K562 (cell line): ENCODE data around the gene EIF2S2. TPM values are rescaled to one million over a fixed set of nuclear protein-coding genes. Genes with fewer than 3 reads are reported as not detected.

ENCODE experiments used
- ARID4B ChIP-seq: sonication (generic); formaldehyde crosslinking; IDR thresholded peaks from 2 replicates; pipeline ENCODE4 v1.8.0; 2022; ENCODE audit warnings: mild to moderate bottlenecking, missing genetic modification reagents
- BHLHE40 ChIP-seq: IDR thresholded peaks from 2 replicates; pipeline ENCODE4 v1.6.1; 2011; ENCODE audit warnings: low read length, improper control_type of control experiment
- C11orf30 ChIP-seq: fragments of 450-650 bp; IDR thresholded peaks from 2 replicates; pipeline ENCODE4 v1.6.1; 2016; ENCODE audit warnings: low read depth, mild to moderate bottlenecking
- E2F5 ChIP-seq: sonication (generic); formaldehyde crosslinking; IDR thresholded peaks from 2 replicates; pipeline ENCODE4 v1.8.0; 2022; ENCODE audit warnings: mild to moderate bottlenecking, missing genetic modification reagents
- FOSL1 ChIP-seq: fragments of 200-800 bp; sonication (Bioruptor generic); conservative IDR thresholded peaks from 2 replicates; pipeline ENCODE4 v1.6.1; 2016; ENCODE audit warnings: missing genetic modification characterization, missing compliant biosample characterization
- NFATC3 ChIP-seq: fragments of 450-650 bp; IDR thresholded peaks from 2 replicates; pipeline ENCODE4 v1.6.1; 2017; ENCODE audit warnings: mild to moderate bottlenecking
- ZBTB40 ChIP-seq, 2 experiments: fragments of 450-650 bp in 1 of 2; sonication (generic) in 1 of 2; formaldehyde crosslinking in 1 of 2; IDR thresholded peaks; 2 replicates each; pipeline versions ENCODE4 v1.7.1 to v1.9.0; 2016 to 2022; ENCODE audit warnings: inconsistent platforms in 1 of 2, mild to moderate bottlenecking in 1 of 2, missing genetic modification reagents in 1 of 2
- ZEB2 ChIP-seq: fragments of 450-650 bp; IDR thresholded peaks from 2 replicates; pipeline ENCODE4 v1.6.1; 2016
- ZNF124 ChIP-seq: sonication (generic); formaldehyde crosslinking; IDR thresholded peaks from 2 replicates; pipeline ENCODE4 v1.8.1; 2022; ENCODE audit warnings: missing genetic modification reagents
- ZNF143 ChIP-seq: sonication (generic); formaldehyde crosslinking; IDR thresholded peaks from 2 replicates; pipeline ENCODE4 v1.9.0; 2022; ENCODE audit warnings: mild to moderate bottlenecking, missing genetic modification reagents
- ZNF395 ChIP-seq: fragments of 200-800 bp; sonication (Bioruptor generic); IDR thresholded peaks from 2 replicates; pipeline ENCODE4 v1.6.1; 2017; ENCODE audit warnings: missing genetic modification characterization, missing compliant biosample characterization
- polyA plus RNA-seq, 8 experiments: library from polyadenylated mRNA; depleted of rRNA in 4 of 8; stranded (reverse) in 5 of 8; unstranded in 3 of 8; fragments of >200 nt; fragmentation: Nextera tagmentation in 2 of 8; fragmentation: Illumina TruSeq in 1 of 8; extraction: Ambion mirVana in 2 of 8; extraction: Trizol in 1 of 8; gene quantifications; 2 replicates each; pipeline versions ENCODE4 v1.2.1 to v1.2.3, GENCODE V29; 2011 to 2014; ENCODE audit warnings: inconsistent platforms in 1 of 8, missing spikeins in 1 of 8
- total RNA-seq, 7 experiments: library from RNA; depleted of rRNA in 6 of 7; stranded (reverse); fragments of >200 nt in 6 of 7; fragmentation: Illumina TruSeq in 2 of 7; extraction: Trizol in 2 of 7; gene quantifications; 2 replicates each; pipeline versions ENCODE4 v1.2.1 to v1.2.3, GENCODE V29; 2011 to 2021; ENCODE audit warnings: low replicate concordance in 1 of 7

EIF2S2 gene
- total and polyA plus RNA-seq, 9 of the 15 experiments (the other 6 are each of a cell fraction or from before 2014, with no cell fraction given): 79.7 to 220 (median 154) TPM

- TF ChIP-seq ARID4B: no peak
- no peak for TF ChIP-seq E2F5 (CRISPR knock-in tag)
- TF ChIP-seq ZNF395 (CRISPR knock-in tag): 0 out of 2 replicates have a peak, but pooled peaks have one; percentile 43
- TF ChIP-seq ZNF124 (CRISPR knock-in tag): no peak
- no peak for TF ChIP-seq FOSL1
- TF ChIP-seq BHLHE40: peak; percentile 94
- no peak for TF ChIP-seq C11orf30
- no peak for TF ChIP-seq NFATC3
- TF ChIP-seq ZNF143 (CRISPR knock-in tag): no peak
- TF ChIP-seq ZBTB40 (IDR thresholded peaks at IDR 0.05): no peak
- no peak for TF ChIP-seq ZBTB40 (CRISPR knock-in tag; IDR thresholded peaks at IDR 0.05)
- TF ChIP-seq ZEB2: peak; percentile 67
Measured at GRCh38 chr20:34085544-34086040, 26.5 kb downstream of the EIF2S2 start (continued).
